NB4 (cell line): ENCODE measurements around the gene EDDM13.

Experiments used
- CTCF ChIP-seq: IDR thresholded peaks from one replicate; pipeline ENCODE4 v1.5.1; 2012; ENCODE audit warnings: low read depth, low read length
- MYC ChIP-seq: IDR thresholded peaks from 2 replicates; pipeline ENCODE4 v1.6.1; 2011; ENCODE audit warnings: low read depth, low read length

GRCh38 chr19:56314381-56315076, 42.0 kb downstream of the EDDM13 start, which contains the start of gene ZSCAN5A:
- no peak for TF ChIP-seq CTCF
- no peak for TF ChIP-seq MYC
